Astrocyte (in vitro differentiated cells and primary cell): ENCODE measurements around the gene GALNT2.

ENCODE experiments used
- CTCF ChIP-seq: IDR thresholded peaks from 2 replicates; pipeline ENCODE4 v1.5.1; 2011; ENCODE audit warnings: low read depth, mild to moderate bottlenecking, inconsistent platforms, low read length, moderate library complexity; ENCODE audit not compliant: insufficient read depth
- EZH2 ChIP-seq: IDR thresholded peaks from 2 replicates; pipeline ENCODE4 v1.6.1; 2012; ENCODE audit warnings: mild to moderate bottlenecking, low read length, inconsistent platforms; ENCODE audit not compliant: insufficient read depth

DNA sequence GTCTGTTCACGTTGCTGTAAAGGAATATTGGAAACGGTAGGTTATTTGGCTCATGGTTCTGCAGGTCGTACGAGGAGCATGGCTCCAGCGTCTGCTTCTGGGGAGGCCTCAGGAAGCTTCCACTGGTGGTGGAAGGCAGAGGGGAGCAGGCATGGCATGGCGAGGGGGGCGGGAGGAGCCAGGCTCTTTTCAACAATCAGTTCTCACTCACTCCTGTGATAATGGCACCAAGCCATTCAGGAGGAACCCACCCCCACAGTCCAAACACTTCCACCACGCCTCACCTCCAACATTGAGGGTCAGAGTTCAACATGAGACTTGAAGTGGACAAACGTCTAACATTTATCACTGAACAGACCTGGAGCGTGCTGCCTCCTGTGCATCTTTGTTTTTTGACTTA, 217.9 kb downstream of the GALNT2 start:
- no peak for TF ChIP-seq EZH2
- no peak for TF ChIP-seq CTCF
